ENCODE measurements around the gene TC2N.

TC2N gene

GRCh38 chr14:91731018-91731417 lies 136.3 kb downstream of the TC2N start:
- no peak for DNase-seq (ENCODE audit: low spot score)
- ChIA-PET POLR2A (ENCODE audit: low non-redundant PET) (no interaction called here), CTCF (interaction anchor here (0.7 kb wide), 1 partner anchor 65 kb away, joined by 3 read pairs; no protein-coding TSS in a partner anchor)
- H3K27ac ChIP-seq: no peak overlapping the region
- no peak for TF ChIP-seq CTCF (conservative IDR thresholded peaks at IDR 0.05; ENCODE audit: low read depth)

GRCh38 chr14:91729756-91730155 lies 137.6 kb downstream of the TC2N start:
- ChIA-PET CTCF (no interaction called here), POLR2A (ENCODE audit: low non-redundant PET) (no interaction called here)
- TF ChIP-seq CTCF (conservative IDR thresholded peaks at IDR 0.05; ENCODE audit: low read depth): no peak
- H3K27ac ChIP-seq: no peak overlapping the region
- DNase-seq (ENCODE audit: low spot score): no peak

Measured in RWPE1 (cell line).